Caco-2 (cell line): ENCODE measurements around the gene ZBTB7A. TPM values are rescaled to one million over a fixed set of nuclear protein-coding genes. Genes with fewer than 3 reads are reported as not detected.

Experiments
- BruUV-seq: library from RNA; stranded (reverse); fragments of 400-500 nt; replicated peaks from 2 replicates; lab custom pipeline; 2021; lab: Mats Ljungman, UMichigan
- CTCF ChIA-PET: fragments of 300-600 bp; sonication (Branson Sonifier 250); formaldehyde crosslinking; loops from one replicate; lab custom pipeline; 2022; ENCODE audit warnings: antibody characterized with exemption; lab: Charles Lee
- POLR2A ChIA-PET: fragments of 300-600 bp; sonication (Branson Sonifier 250); formaldehyde crosslinking; loops from one replicate; lab custom pipeline; 2022; ENCODE audit warnings: antibody characterized with exemption; lab: Charles Lee
- DNase-seq, 2 experiments: peaks; one replicate each; pipeline versions ENCODE4 v3.0.0 to v3.0.0-alpha.2; 2020 to 2022
- H3K27me3 ChIP-seq: replicated peaks from 2 replicates; pipeline ENCODE4 v1.6.0; 2011; ENCODE audit warnings: low read length; ENCODE audit not compliant: control insufficient read depth, insufficient read depth
- H3K36me3 ChIP-seq: 2 replicates; pipeline ENCODE4 v1.5.1; 2011; ENCODE audit warnings: low read length; ENCODE audit not compliant: control insufficient read depth, insufficient read depth
- H3K4me1 ChIP-seq: fragments of 250-450 bp; sonication (Bioruptor Pico); 2 replicates; pipeline ENCODE4 v1.5.1; 2020; ENCODE audit warnings: mild to moderate bottlenecking
- H3K4me3 ChIP-seq: 2 replicates; pipeline ENCODE4 v1.5.1; 2011; ENCODE audit warnings: low read depth, mild to moderate bottlenecking, control low read depth, low read length
- H3K9me3 ChIP-seq: fragments of 250-450 bp; sonication (Bioruptor Pico); 2 replicates; pipeline ENCODE4 v1.5.1; 2020; ENCODE audit warnings: mild to moderate bottlenecking, moderate library complexity
- H3K27ac Mint-ChIP-seq: one replicate; pipeline ENCODE4 v1.8.0; 2022; ENCODE audit warnings: mixed read lengths; ENCODE audit not compliant: unreplicated experiment
- H3K27me3 Mint-ChIP-seq: one replicate; pipeline ENCODE4 v1.8.0; 2022; ENCODE audit warnings: mixed read lengths; ENCODE audit not compliant: insufficient read depth, unreplicated experiment
- H3K36me3 Mint-ChIP-seq: one replicate; pipeline ENCODE4 v1.8.0; 2022; ENCODE audit warnings: mild to moderate bottlenecking, mixed read lengths; ENCODE audit not compliant: insufficient read depth, unreplicated experiment
- H3K4me1 Mint-ChIP-seq: one replicate; pipeline ENCODE4 v1.8.0; 2022; ENCODE audit warnings: low read depth, mixed read lengths; ENCODE audit not compliant: unreplicated experiment
- H3K4me3 Mint-ChIP-seq: one replicate; pipeline ENCODE4 v1.8.0; 2022; ENCODE audit warnings: mild to moderate bottlenecking, moderate library complexity, mixed read lengths; ENCODE audit not compliant: unreplicated experiment
- H3K9me3 Mint-ChIP-seq: one replicate; pipeline ENCODE4 v1.8.0; 2022; ENCODE audit warnings: mixed read lengths; ENCODE audit not compliant: unreplicated experiment
- intact Hi-C: fragments of 100-400 bp; cut with micrococcal nuclease; formaldehyde crosslinking; loops from one replicate; pipeline ENCODE4 v1.10.0; 2022; ENCODE audit not compliant: unreplicated experiment
- total RNA-seq: library from RNA; stranded (reverse); gene quantifications from 2 replicates; pipeline ENCODE4 v1.2.3, GENCODE V29; 2022
- TF ChIP-seq, protein P1 (sequence below), 2 experiments: fragments of 200-600 bp in 1 of 2; IDR thresholded peaks; 1 replicate in 1 of 2; 2 replicates in 1 of 2; pipeline versions ENCODE4 v1.5.1 to v1.8.0; 2011 to 2022; ENCODE audit warnings: antibody characterized with exemption in 1 of 2, control low read depth in 1 of 2, inconsistent platforms in 1 of 2, low read depth in 1 of 2, low read length in 1 of 2, mild to moderate bottlenecking in 1 of 2, moderate library complexity in 1 of 2; ENCODE audit not compliant: insufficient read depth in 1 of 2, severe bottlenecking in 1 of 2, unreplicated experiment in 1 of 2

The ZBTB7A gene
- total RNA-seq, 1 experiment from 2014 or later = 11.9 TPM

DNA sequence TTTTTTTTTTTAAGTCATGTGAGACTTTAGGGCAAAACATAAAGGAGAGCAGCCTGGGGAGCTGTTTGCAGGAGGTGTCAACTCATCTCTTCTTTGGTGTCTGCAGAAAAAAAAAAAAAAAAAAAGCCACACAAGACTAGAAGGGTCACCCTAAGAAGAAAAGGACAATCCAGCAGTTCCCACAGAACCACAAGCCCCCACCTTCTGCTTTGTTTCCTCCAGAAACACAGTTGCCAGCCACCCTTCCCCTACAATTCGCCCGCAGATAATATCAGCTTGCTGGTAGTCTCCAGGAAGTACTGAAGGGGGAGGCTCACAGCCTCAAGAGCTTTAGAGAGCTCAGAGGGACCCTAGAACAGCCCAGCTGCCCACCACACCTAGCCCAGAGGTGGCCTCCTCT lies 22.3 kb upstream of the ZBTB7A start:
- ChIA-PET POLR2A (no interaction called here), CTCF (interaction anchor here (0.6 kb wide), 1 partner anchor 1171 kb away, joined by 3 read pairs; no protein-coding TSS in a partner anchor)
- Mint-ChIP-seq H3K9me3 (no peaks in the 10 kb centered on the region), H3K4me1 (no peaks in the 10 kb centered on the region), H3K36me3 (peaks cover 60% of the 10 kb centered on the region), H3K27ac (no peak overlapping the region), H3K4me3 (no peak overlapping the region), H3K27me3 (no peaks in the 10 kb centered on the region)
- no peaks in the 10 kb centered on the region for H3K9me3 ChIP-seq
- TF ChIP-seq, protein P1, sequence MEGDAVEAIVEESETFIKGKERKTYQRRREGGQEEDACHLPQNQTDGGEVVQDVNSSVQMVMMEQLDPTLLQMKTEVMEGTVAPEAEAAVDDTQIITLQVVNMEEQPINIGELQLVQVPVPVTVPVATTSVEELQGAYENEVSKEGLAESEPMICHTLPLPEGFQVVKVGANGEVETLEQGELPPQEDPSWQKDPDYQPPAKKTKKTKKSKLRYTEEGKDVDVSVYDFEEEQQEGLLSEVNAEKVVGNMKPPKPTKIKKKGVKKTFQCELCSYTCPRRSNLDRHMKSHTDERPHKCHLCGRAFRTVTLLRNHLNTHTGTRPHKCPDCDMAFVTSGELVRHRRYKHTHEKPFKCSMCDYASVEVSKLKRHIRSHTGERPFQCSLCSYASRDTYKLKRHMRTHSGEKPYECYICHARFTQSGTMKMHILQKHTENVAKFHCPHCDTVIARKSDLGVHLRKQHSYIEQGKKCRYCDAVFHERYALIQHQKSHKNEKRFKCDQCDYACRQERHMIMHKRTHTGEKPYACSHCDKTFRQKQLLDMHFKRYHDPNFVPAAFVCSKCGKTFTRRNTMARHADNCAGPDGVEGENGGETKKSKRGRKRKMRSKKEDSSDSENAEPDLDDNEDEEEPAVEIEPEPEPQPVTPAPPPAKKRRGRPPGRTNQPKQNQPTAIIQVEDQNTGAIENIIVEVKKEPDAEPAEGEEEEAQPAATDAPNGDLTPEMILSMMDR (IDR thresholded peaks at IDR 0.05; ENCODE audit: insufficient read depth in 1 of 2, low read depth in 1 of 2, low read length in 1 of 2, severe bottlenecking in 1 of 2, unreplicated experiment in 1 of 2) = no peak
- H3K36me3 ChIP-seq = no peaks in the 10 kb centered on the region
- no peaks in the 10 kb centered on the region for H3K27me3 ChIP-seq
- H3K4me3 ChIP-seq = no peak overlapping the region
- peaks cover 14% of the 10 kb centered on the region for H3K4me1 ChIP-seq
- intact Hi-C loops = no loop called here
- DNase-seq = no peak
- BruUV-seq = no TSS peak

DNA sequence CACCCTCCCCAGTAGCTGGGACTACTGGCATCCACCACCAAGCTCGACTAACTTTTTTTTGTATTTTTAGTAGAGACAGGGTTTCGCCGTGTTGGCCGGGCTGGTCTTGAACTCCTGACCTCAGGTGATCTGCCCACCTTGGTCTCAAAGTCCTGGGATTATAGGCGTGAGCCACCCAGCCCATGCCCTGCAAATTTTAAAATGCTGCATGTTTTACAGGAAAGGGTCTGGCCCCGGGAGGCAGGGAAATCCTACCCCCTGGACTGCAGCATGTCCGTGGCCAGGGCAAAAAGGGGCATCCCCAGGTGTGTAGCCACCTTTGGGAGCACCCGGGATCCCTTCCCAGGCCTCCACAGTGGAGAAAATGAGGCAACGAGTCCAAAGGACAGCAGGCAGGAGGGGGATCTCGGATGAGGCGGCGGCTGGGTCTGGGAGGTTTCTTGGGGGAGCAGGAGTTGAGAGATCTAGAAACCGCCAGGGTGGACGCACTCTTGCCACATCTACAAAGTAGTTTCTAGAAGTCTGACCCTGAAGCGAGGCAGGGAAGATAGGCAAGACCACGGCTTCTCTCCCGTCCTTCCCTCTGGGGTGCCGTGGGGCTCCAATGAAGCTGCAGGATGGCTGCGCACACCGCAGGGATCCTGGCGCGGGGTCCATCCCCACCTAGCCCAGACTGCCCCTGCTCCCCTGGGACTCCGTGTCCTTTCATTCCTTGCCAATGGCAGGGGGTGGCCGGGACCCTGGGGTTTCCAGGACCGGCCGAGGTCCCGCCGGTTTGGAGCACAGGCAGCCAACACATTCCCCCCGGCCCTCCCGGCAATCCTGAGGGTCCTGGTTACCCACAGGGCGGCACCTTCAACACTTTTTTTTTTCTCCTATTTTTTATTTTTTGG lies 21.3 kb upstream of the ZBTB7A start:
- ChIA-PET POLR2A (no interaction called here), CTCF (interaction anchor here (0.6 kb wide), 1 partner anchor 1170 kb away, joined by 3 read pairs; no protein-coding TSS in a partner anchor)
- no peak for DNase-seq
- H3K27me3 Mint-ChIP-seq = no peaks in the 10 kb centered on the region
- Histone ChIP-seq H3K4me3 (no peak overlapping the region), H3K4me1 (peaks cover 19% of the 10 kb centered on the region), H3K27me3 (no peaks in the 10 kb centered on the region), H3K36me3 (no peaks in the 10 kb centered on the region), H3K9me3 (no peaks in the 10 kb centered on the region)
- BruUV-seq = no TSS peak
- H3K36me3 Mint-ChIP-seq = peaks cover 57% of the 10 kb centered on the region
- no peak overlapping the region for H3K27ac Mint-ChIP-seq
- H3K4me3 Mint-ChIP-seq = no peak overlapping the region
- intact Hi-C loops = no loop called here
- no peaks in the 10 kb centered on the region for H3K9me3 Mint-ChIP-seq
- TF ChIP-seq, protein P1 (IDR thresholded peaks at IDR 0.05; ENCODE audit: insufficient read depth in 1 of 2, low read depth in 1 of 2, low read length in 1 of 2, severe bottlenecking in 1 of 2, unreplicated experiment in 1 of 2) = no peak
- H3K4me1 Mint-ChIP-seq = no peaks in the 10 kb centered on the region

DNA sequence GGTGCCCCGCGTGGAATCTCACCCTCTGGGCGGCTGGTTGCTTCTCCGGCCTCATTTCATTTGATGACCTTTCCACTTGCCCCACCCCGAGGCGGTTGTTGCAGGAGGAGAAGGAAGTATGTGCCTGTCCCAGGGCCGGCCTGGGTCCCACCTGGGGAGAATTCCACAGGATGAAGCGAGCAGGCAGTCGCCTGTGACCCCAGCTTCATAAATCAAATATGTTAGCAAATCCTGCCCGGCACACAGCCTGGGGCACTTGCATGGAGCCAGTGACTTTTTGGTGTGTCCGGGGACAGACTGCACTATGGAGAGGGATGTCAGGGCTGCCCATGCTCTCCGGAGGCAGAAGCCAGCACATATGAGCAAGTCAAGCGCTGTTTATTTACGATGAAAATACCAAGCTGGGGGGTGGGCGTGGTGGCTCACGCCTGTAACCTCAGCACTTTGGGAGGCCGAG lies 19.7 kb upstream of the ZBTB7A start:
- Histone ChIP-seq H3K4me3 (no peak overlapping the region), H3K9me3 (no peaks in the 10 kb centered on the region), H3K27me3 (no peaks in the 10 kb centered on the region), H3K4me1 (peaks cover 19% of the 10 kb centered on the region), H3K36me3 (no peaks in the 10 kb centered on the region)
- peak; percentile 41 to 83 for DNase-seq
- no peak overlapping the region for H3K4me3 Mint-ChIP-seq
- no peaks in the 10 kb centered on the region for H3K4me1 Mint-ChIP-seq
- ChIA-PET CTCF (interaction anchor here (0.6 kb wide), 1 partner anchor 1262 kb away, joined by 8 read pairs; no protein-coding TSS in a partner anchor), POLR2A (interaction anchor here (0.6 kb wide), 1 partner anchor 122 kb away, joined by 8 read pairs; no protein-coding TSS in a partner anchor)
- H3K27ac Mint-ChIP-seq = no peak overlapping the region
- TF ChIP-seq, protein P1 (IDR thresholded peaks at IDR 0.05; ENCODE audit: insufficient read depth in 1 of 2, low read depth in 1 of 2, low read length in 1 of 2, severe bottlenecking in 1 of 2, unreplicated experiment in 1 of 2) = no peak
- H3K27me3 Mint-ChIP-seq = no peaks in the 10 kb centered on the region
- H3K36me3 Mint-ChIP-seq = peaks cover 61% of the 10 kb centered on the region
- H3K9me3 Mint-ChIP-seq = no peaks in the 10 kb centered on the region
- no TSS peak for BruUV-seq
- intact Hi-C loops = no loop called here
